CD4-positive, alpha-beta T cell treated with Interleukin-17A for 4 hours (primary cell): Measurements from ENCODE around the gene BPIFA2.
"Not testable (repeated sequence)": the region's sequence is repeated elsewhere in the genome, so short reads cannot be mapped to it uniquely, and the experiment has no call there.

ENCODE experiments used
- DNase-seq: peaks from one replicate; pipeline ENCODE4 v3.0.0-alpha.2; 2020; ENCODE audit warnings: mixed read lengths

BPIFA2 gene

GRCh38 chr20:33167859-33168258 lies at the start of gene BPIFA2:
Gene BPIFA2 (plus strand): TSS chr20:33168159. CDS start chr20:33169146, 987 bp downstream.
- DNase-seq, result no peak

GRCh38 chr20:33119725-33120720 lies 47.9 kb upstream of the BPIFA2 start:
- no peak for DNase-seq

- no peak for DNase-seq
Measured at GRCh38 chr20:33120934-33121333, 47.0 kb upstream of the BPIFA2 start.

GRCh38 chr20:33122297-33122696 lies 45.7 kb upstream of the BPIFA2 start:
- not testable (repeated sequence) for DNase-seq

GRCh38 chr20:33124261-33124660 lies 43.7 kb upstream of the BPIFA2 start:
- DNase-seq, result no peak

- DNase-seq, result no peak
Measured at GRCh38 chr20:33124994-33125393, 43.0 kb upstream of the BPIFA2 start.

GRCh38 chr20:33125983-33126382 lies 42.0 kb upstream of the BPIFA2 start:
- no peak for DNase-seq

GRCh38 chr20:33127422-33128097 lies 40.4 kb upstream of the BPIFA2 start:
- no peak for DNase-seq

GRCh38 chr20:33130568-33131061 lies 37.3 kb upstream of the BPIFA2 start:
- DNase-seq, result no peak

- DNase-seq, result no peak
Measured at GRCh38 chr20:33131949-33132473, 35.9 kb upstream of the BPIFA2 start.

- no peak for DNase-seq
Measured at GRCh38 chr20:33132513-33133372, 35.2 kb upstream of the BPIFA2 start.

GRCh38 chr20:33133373-33133941 lies 34.5 kb upstream of the BPIFA2 start:
- DNase-seq, result no peak

GRCh38 chr20:33137195-33137594 lies 30.8 kb upstream of the BPIFA2 start:
- no peak for DNase-seq

GRCh38 chr20:33139467-33139866 lies 28.5 kb upstream of the BPIFA2 start:
- DNase-seq, result no peak

- no peak for DNase-seq
Measured at GRCh38 chr20:33145521-33145920, 22.4 kb upstream of the BPIFA2 start.

GRCh38 chr20:33147299-33147698 lies 20.7 kb upstream of the BPIFA2 start:
- DNase-seq, result no peak

- DNase-seq, result no peak
Measured at GRCh38 chr20:33148040-33148439, 19.9 kb upstream of the BPIFA2 start.

GRCh38 chr20:33154252-33154651 lies 13.7 kb upstream of the BPIFA2 start:
- no peak for DNase-seq

- no peak for DNase-seq
Measured at GRCh38 chr20:33158637-33159385, 9.1 kb upstream of the BPIFA2 start.

GRCh38 chr20:33159713-33160112 lies 8.2 kb upstream of the BPIFA2 start:
- no peak for DNase-seq

- DNase-seq, result no peak
Measured at GRCh38 chr20:33160681-33161080, 7.3 kb upstream of the BPIFA2 start.
